IMR-90 (cell line): ENCODE results near the gene MDFI. TPM values are rescaled to one million over a fixed set of nuclear protein-coding genes. Genes with fewer than 3 reads are reported as not detected.

ENCODE experiments used
- ATAC-seq: fragments of 200-7000 bp; cut with Tn5 transposase; 2 replicates; pipeline ENCODE4 v1.9.1; 2020; ENCODE audit warnings: low read depth, mild to moderate bottlenecking, moderate library complexity
- BruUV-seq: library from RNA; stranded (reverse); fragments of 400-500 nt; replicated peaks from 2 replicates; lab custom pipeline; 2021; lab: Mats Ljungman, UMichigan
- CTCF ChIA-PET: fragments of 300-600 bp; formaldehyde crosslinking; extraction: SDS; loops from one replicate; lab custom pipeline; 2021; ENCODE audit warnings: antibody characterized with exemption; lab: Yijun Ruan, JAX
- POLR2A ChIA-PET: fragments of 300-600 bp; sonication (Branson Sonifier 250); formaldehyde crosslinking; loops from one replicate; lab custom pipeline; 2022; ENCODE audit warnings: antibody characterized with exemption; ENCODE audit not compliant: unreplicated experiment; lab: Charles Lee
- DNase-seq: peaks from one replicate; pipeline ENCODE4 v3.0.0; 2013
- H2AFZ ChIP-seq: replicated peaks from 2 replicates; pipeline ENCODE3; 2013; ENCODE audit warnings: low read length, mild to moderate bottlenecking; ENCODE audit not compliant: poor library complexity
- H2AK5ac ChIP-seq: 2 replicates; pipeline ENCODE4 v1.6.1; 2013; ENCODE audit warnings: low read depth, low read length, inconsistent platforms
- H2AK9ac ChIP-seq: replicated peaks from 2 replicates; pipeline ENCODE3; 2013; ENCODE audit warnings: mild to moderate bottlenecking, low read depth, low read length, moderate library complexity; ENCODE audit not compliant: poor library complexity
- H2BK120ac ChIP-seq: 2 replicates; pipeline ENCODE4 v1.6.1; 2013; ENCODE audit warnings: low read depth, low read length, inconsistent platforms
- H2BK15ac ChIP-seq: 3 replicates; pipeline ENCODE4 v1.6.1; 2013; ENCODE audit warnings: low read depth, low read length, inconsistent platforms
- H2BK20ac ChIP-seq: 2 replicates; pipeline ENCODE4 v1.6.1; 2013; ENCODE audit warnings: low read depth, mild to moderate bottlenecking, inconsistent platforms, low read length, moderate library complexity
- H2BK5ac ChIP-seq: 2 replicates; pipeline ENCODE4 v1.6.1; 2013; ENCODE audit warnings: mild to moderate bottlenecking, low read depth, low read length, inconsistent platforms; ENCODE audit not compliant: poor library complexity, severe bottlenecking
- H3K14ac ChIP-seq: replicated peaks from 2 replicates; pipeline ENCODE4 v1.6.1; 2013; ENCODE audit warnings: low read depth, low read length, inconsistent platforms
- H3K18ac ChIP-seq: 2 replicates; pipeline ENCODE4 v1.6.1; 2013; ENCODE audit warnings: low read depth, low read length, control low read depth
- H3K23ac ChIP-seq: 2 replicates; pipeline ENCODE4 v1.6.1; 2013; ENCODE audit warnings: low read depth, low read length, inconsistent platforms
- H3K27ac ChIP-seq: 2 replicates; pipeline ENCODE4 v1.5.1; 2013; ENCODE audit warnings: mild to moderate bottlenecking, control low read depth, low read length; ENCODE audit not compliant: insufficient read depth
- H3K27me3 ChIP-seq: 2 replicates; pipeline ENCODE4 v1.6.1; 2013; ENCODE audit warnings: low read length; ENCODE audit not compliant: control insufficient read depth, insufficient read depth
- H3K36me3 ChIP-seq: 2 replicates; pipeline ENCODE4 v1.6.1; 2013; ENCODE audit warnings: low read length, mixed read lengths; ENCODE audit not compliant: control insufficient read depth, insufficient read depth
- H3K4ac ChIP-seq: 2 replicates; pipeline ENCODE4 v1.6.1; 2013; ENCODE audit warnings: low read depth, low read length, inconsistent platforms
- H3K4me1 ChIP-seq: 2 replicates; pipeline ENCODE4 v1.6.1; 2013; ENCODE audit warnings: low read length, mixed read lengths; ENCODE audit not compliant: control insufficient read depth, insufficient read depth
- H3K4me2 ChIP-seq: 2 replicates; pipeline ENCODE4 v1.6.1; 2013; ENCODE audit warnings: low read depth, mild to moderate bottlenecking, control low read depth, low read length, moderate library complexity
- H3K4me3 ChIP-seq: 2 replicates; pipeline ENCODE4 v1.5.1; 2013; ENCODE audit warnings: low read depth, mild to moderate bottlenecking, control low read depth, low read length, moderate library complexity; ENCODE audit not compliant: insufficient read depth
- H3K56ac ChIP-seq: 2 replicates; pipeline ENCODE4 v1.6.1; 2013; ENCODE audit warnings: low read length, inconsistent platforms; ENCODE audit not compliant: insufficient read depth; ENCODE audit errors: extremely low read depth
- H3K79me1 ChIP-seq, 2 experiments: 2 replicates each; pipeline ENCODE4 v1.6.1; 2013; ENCODE audit warnings: low read length in 2 of 2, inconsistent platforms in 1 of 2, low read depth in 1 of 2
- H3K9ac ChIP-seq: 2 replicates; pipeline ENCODE4 v1.6.1; 2013; ENCODE audit warnings: low read depth, low read length, control low read depth
- H3K9me1 ChIP-seq: 2 replicates; pipeline ENCODE4 v1.6.1; 2013; ENCODE audit warnings: low read length, inconsistent platforms; ENCODE audit not compliant: insufficient read depth
- H3K9me3 ChIP-seq: 2 replicates; pipeline ENCODE4 v1.6.1; 2013; ENCODE audit warnings: low read length; ENCODE audit not compliant: control insufficient read depth, insufficient read depth
- H4K20me1 ChIP-seq: 2 replicates; pipeline ENCODE4 v1.6.1; 2013; ENCODE audit warnings: low read length, inconsistent platforms; ENCODE audit not compliant: insufficient read depth
- H4K5ac ChIP-seq: 2 replicates; pipeline ENCODE4 v1.6.1; 2013; ENCODE audit warnings: mild to moderate bottlenecking, low read depth, low read length, control low read depth
- H4K8ac ChIP-seq, 2 experiments: 2 replicates each; pipeline ENCODE4 v1.6.1; 2013; ENCODE audit warnings: low read depth in 2 of 2, low read length in 2 of 2, control low read depth in 1 of 2, inconsistent platforms in 1 of 2
- H4K91ac ChIP-seq: 2 replicates; pipeline ENCODE4 v1.6.1; 2013; ENCODE audit warnings: low read depth, low read length, inconsistent platforms; ENCODE audit not compliant: insufficient read depth
- BHLHE40 ChIP-seq: fragments of 150-350 bp; IDR thresholded peaks from 2 replicates; pipeline ENCODE4 v1.6.1; 2016; ENCODE audit warnings: mild to moderate bottlenecking, low read depth, low read length
- CHD1 ChIP-seq: IDR thresholded peaks from 2 replicates; pipeline ENCODE4 v1.6.1; 2012; ENCODE audit warnings: low read depth, low read length, improper control_type of control experiment
- FOS ChIP-seq: fragments of 150-350 bp; IDR thresholded peaks from 2 replicates; pipeline ENCODE4 v1.6.1; 2016; ENCODE audit warnings: low read depth, low read length
- MAFK ChIP-seq: IDR thresholded peaks from 2 replicates; pipeline ENCODE4 v1.6.1; 2012; ENCODE audit warnings: low read depth, low read length, improper control_type of control experiment
- POLR2A ChIP-seq: IDR thresholded peaks from 2 replicates; pipeline ENCODE4 v1.6.1; 2012; ENCODE audit warnings: mild to moderate bottlenecking, low read depth, low read length
- RAD21 ChIP-seq: IDR thresholded peaks from 2 replicates; pipeline ENCODE4 v1.6.1; 2012; ENCODE audit warnings: low read length, improper control_type of control experiment
- RCOR1 ChIP-seq: IDR thresholded peaks from 2 replicates; pipeline ENCODE4 v1.6.1; 2012; ENCODE audit warnings: mild to moderate bottlenecking, low read length, improper control_type of control experiment; ENCODE audit not compliant: insufficient replicate concordance
- RFX5 ChIP-seq: IDR thresholded peaks from 2 replicates; pipeline ENCODE4 v1.8.0; 2012; ENCODE audit warnings: low read depth, mild to moderate bottlenecking, low read length, moderate library complexity
- SMC3 ChIP-seq: fragments of 150-350 bp; IDR thresholded peaks from 2 replicates; pipeline ENCODE4 v1.6.1; 2016; ENCODE audit warnings: low read depth, mild to moderate bottlenecking, antibody characterized with exemption, low read length, moderate library complexity
- WGBS, 2 experiments: methylation state at CpG; one replicate each; pipeline versions ENCODE4 v1.1.5 to v1.1.7; 2013; ENCODE audit warnings: missing lambda C conversion rate in 2 of 2; ENCODE audit not compliant: insufficient read length in 1 of 2; ENCODE audit errors: extremely low coverage in 2 of 2; 5-methylcytosine and 5-hydroxymethylcytosine counted together
- dilution Hi-C: fragments of 300-500 bp; cut with HindIII; formaldehyde crosslinking; loops from one replicate; pipeline ENCODE4 v1.14.3; 2018; ENCODE audit warnings: low sequenced_read_pairs; ENCODE audit not compliant: unreplicated experiment
- in situ Hi-C: fragments of 300-500 bp; cut with MboI; formaldehyde crosslinking; loops from 3 replicates; pipeline ENCODE4 v1.14.3; 2019; ENCODE audit warnings: low sequenced_read_pairs, inconsistent platforms, mixed read lengths
- intact Hi-C: fragments of 100-400 bp; cut with micrococcal nuclease; formaldehyde crosslinking; loops from 2 replicates; pipeline ENCODE4 v1.10.0; 2022
- polyA plus RNA-seq, 3 experiments: library from polyadenylated mRNA; depleted of rRNA; stranded (reverse); fragments of >200 nt; gene quantifications; 2 replicates each; pipeline ENCODE4 v1.2.3, GENCODE V29; 2012; ENCODE audit warnings: low replicate concordance in 1 of 3
- total RNA-seq: library from RNA; depleted of rRNA; stranded (reverse); fragments of >200 nt; gene quantifications from 2 replicates; pipeline ENCODE4 v1.2.3, GENCODE V29; 2012
- TF ChIP-seq, protein P1 (sequence below): fragments of 150-350 bp; IDR thresholded peaks from 2 replicates; pipeline ENCODE4 v1.6.1; 2017; ENCODE audit warnings: mild to moderate bottlenecking, antibody characterized with exemption, low read length, low read depth
- TF ChIP-seq, protein P2 (sequence below): fragments of 150-350 bp; IDR thresholded peaks from 2 replicates; pipeline ENCODE4 v1.6.1; 2016; ENCODE audit warnings: low read depth, mild to moderate bottlenecking, low read length, moderate library complexity, borderline replicate concordance

MDFI gene
- total and polyA plus RNA-seq, 2 of the 4 experiments (the other 2 are of a cell fraction) = 0.18 to 0.29 TPM

- intact Hi-C loops = no loop called here
These were observed 39.6 kb upstream of the MDFI start for GRCh38 chr6:41598670-41599014.

More at GRCh38 chr6:41598670-41599014, 39.6 kb upstream of the MDFI start:
- Histone ChIP-seq H3K36me3 (peaks cover 23% of the 10 kb centered on the region), H2BK15ac (no peak overlapping the region), H3K23ac (no peak overlapping the region), H3K4ac (no peak overlapping the region), H2AK5ac (no peak overlapping the region), H3K4me2 (no peak overlapping the region), H4K91ac (no peak overlapping the region), H3K14ac (no peak overlapping the region), H3K18ac (no peak overlapping the region), H2BK5ac (no peak overlapping the region), H4K20me1 (no peaks in the 10 kb centered on the region), H2AFZ (no peak overlapping the region), H2BK120ac (no peak overlapping the region), H3K9me1 (no peaks in the 10 kb centered on the region), H3K56ac (no peak overlapping the region), H3K9me3 (no peaks in the 10 kb centered on the region), H3K27me3 (no peaks in the 10 kb centered on the region), H3K9ac (no peak overlapping the region), H4K5ac (no peak overlapping the region), H2BK20ac (no peak overlapping the region), H2AK9ac (no peak overlapping the region), H3K79me1 (no peaks in the 10 kb centered on the region), H3K27ac (no peak overlapping the region), H3K4me1 (no peaks in the 10 kb centered on the region), H3K4me3 (no peak overlapping the region), H4K8ac (no peak overlapping the region)
- CTCF ChIA-PET = no interaction called here
- POLR2A ChIA-PET = no interaction called here
- DNase-seq = no peak
- BruUV-seq = no TSS peak
- WGBS, 2 experiments = no CpG with 5 or more reads among the region's 8 CpGs
- ATAC-seq = no peak
- TF ChIP-seq CHD1 = no peak
- no peak for TF ChIP-seq RFX5
- no peak for TF ChIP-seq POLR2A
- TF ChIP-seq, protein P1, sequence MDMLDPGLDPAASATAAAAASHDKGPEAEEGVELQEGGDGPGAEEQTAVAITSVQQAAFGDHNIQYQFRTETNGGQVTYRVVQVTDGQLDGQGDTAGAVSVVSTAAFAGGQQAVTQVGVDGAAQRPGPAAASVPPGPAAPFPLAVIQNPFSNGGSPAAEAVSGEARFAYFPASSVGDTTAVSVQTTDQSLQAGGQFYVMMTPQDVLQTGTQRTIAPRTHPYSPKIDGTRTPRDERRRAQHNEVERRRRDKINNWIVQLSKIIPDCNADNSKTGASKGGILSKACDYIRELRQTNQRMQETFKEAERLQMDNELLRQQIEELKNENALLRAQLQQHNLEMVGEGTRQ = no peak
- no peak for TF ChIP-seq FOS
- no peak for TF ChIP-seq SMC3
- no peak for TF ChIP-seq BHLHE40
- no peak for TF ChIP-seq RAD21
- TF ChIP-seq RCOR1 = no peak
- TF ChIP-seq MAFK = no peak
- TF ChIP-seq, protein P2, sequence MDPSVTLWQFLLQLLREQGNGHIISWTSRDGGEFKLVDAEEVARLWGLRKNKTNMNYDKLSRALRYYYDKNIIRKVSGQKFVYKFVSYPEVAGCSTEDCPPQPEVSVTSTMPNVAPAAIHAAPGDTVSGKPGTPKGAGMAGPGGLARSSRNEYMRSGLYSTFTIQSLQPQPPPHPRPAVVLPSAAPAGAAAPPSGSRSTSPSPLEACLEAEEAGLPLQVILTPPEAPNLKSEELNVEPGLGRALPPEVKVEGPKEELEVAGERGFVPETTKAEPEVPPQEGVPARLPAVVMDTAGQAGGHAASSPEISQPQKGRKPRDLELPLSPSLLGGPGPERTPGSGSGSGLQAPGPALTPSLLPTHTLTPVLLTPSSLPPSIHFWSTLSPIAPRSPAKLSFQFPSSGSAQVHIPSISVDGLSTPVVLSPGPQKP = no peak
- in situ Hi-C loops = no loop called here
- dilution Hi-C loops = no loop called here
